Right atrium auricular region (tissue), 2 donors: ENCODE data around the gene CLEC4E. TPM values are rescaled to one million over a fixed set of nuclear protein-coding genes. Genes with fewer than 3 reads are reported as not detected.

ENCODE experiments used
- DNase-seq: peaks from one replicate; pipeline ENCODE4 v3.0.0-alpha.2; 2019; ENCODE audit warnings: low spot score
- H3K27ac ChIP-seq, 2 donors: fragments of 200-600 bp; sonication (generic); 1 replicate in 1 of 2; 2 replicates in 1 of 2; pipeline ENCODE4 v1.5.1; 2016 to 2019
- H3K27me3 ChIP-seq, 2 donors: fragments of 200-600 bp; sonication (generic); one replicate each; pipeline versions ENCODE4 v1.5.1 to v1.6.0; 2017 to 2019
- H3K36me3 ChIP-seq: fragments of 200-600 bp; sonication (generic); one replicate; pipeline ENCODE4 v1.5.1; 2016
- H3K4me1 ChIP-seq, 2 donors: fragments of 200-600 bp; sonication (generic); one replicate each; pipeline versions ENCODE4 v1.5.1 to v1.6.0; 2017 to 2019
- H3K4me3 ChIP-seq, 2 donors: fragments of 200-600 bp; sonication (generic); 1 replicate in 1 of 2; 2 replicates in 1 of 2; pipeline ENCODE4 v1.5.1; 2017 to 2019; ENCODE audit warnings: mild to moderate bottlenecking in 1 of 2, moderate library complexity in 1 of 2
- H3K9me3 ChIP-seq, 2 donors: fragments of 200-600 bp; sonication (generic); one replicate each; pipeline ENCODE4 v1.5.1; 2019
- total RNA-seq, 2 donors: library from RNA; depleted of rRNA; stranded (reverse); fragments of >200 nt; gene quantifications; one replicate each; pipeline ENCODE4 v1.1.0, GENCODE V29; 2016
- TF ChIP-seq, protein P1 (sequence below), 2 donors: fragments of 200-600 bp; sonication (generic); IDR thresholded peaks; one replicate each; pipeline ENCODE4 v1.5.1; 2019; ENCODE audit warnings: antibody characterized with exemption in 2 of 2

The CLEC4E gene
- total RNA-seq, 2 donors from 2014 or later = 3.2 TPM; not detected in 1

DNA sequence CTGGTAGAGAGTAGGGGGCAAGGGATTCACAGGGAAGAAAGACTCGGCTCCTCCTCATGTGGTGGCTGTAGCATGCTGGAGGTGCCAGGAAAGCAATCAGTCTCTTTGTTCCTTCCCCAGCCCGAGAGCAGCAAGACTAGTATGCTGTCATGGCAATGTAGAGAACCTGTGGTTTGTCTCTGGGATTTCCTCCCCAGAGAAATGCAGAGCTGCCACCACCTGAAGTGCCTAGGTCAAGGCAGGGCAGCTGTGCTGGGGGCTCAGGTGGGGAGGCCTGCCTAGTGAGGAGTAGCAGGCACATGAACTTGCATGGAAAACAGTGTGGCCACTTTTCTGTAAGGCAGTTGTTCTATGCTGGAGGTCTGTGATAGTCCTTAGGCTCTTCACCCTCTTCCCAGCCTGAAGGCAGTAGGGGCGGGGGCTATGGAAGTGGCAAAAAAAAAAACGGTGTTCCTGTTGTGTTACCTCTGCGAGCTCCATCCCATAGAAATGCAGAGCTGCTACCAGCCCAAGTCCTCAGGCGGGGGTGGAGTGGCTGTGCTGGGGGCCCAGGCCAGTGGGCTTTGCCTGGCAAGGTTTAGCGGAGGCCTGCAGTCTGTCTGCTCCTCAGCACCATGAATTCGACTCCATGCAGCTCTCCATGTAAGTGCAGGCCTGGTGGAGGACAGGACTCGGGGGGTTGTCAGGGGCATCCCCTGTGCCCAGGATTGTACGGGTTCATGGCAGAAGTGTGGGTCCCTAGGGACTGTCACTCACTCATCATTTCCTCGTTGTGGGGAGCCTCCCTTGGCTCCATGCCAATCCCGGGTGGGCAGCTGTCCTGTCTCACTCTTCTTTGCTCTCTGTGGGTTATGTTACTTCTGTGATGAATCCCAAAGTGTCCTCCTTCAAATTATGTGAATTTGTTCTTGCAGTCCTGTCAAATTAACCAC, 31.5 kb downstream of the CLEC4E start:
- DNase-seq = no peak
- TF ChIP-seq, protein P1, sequence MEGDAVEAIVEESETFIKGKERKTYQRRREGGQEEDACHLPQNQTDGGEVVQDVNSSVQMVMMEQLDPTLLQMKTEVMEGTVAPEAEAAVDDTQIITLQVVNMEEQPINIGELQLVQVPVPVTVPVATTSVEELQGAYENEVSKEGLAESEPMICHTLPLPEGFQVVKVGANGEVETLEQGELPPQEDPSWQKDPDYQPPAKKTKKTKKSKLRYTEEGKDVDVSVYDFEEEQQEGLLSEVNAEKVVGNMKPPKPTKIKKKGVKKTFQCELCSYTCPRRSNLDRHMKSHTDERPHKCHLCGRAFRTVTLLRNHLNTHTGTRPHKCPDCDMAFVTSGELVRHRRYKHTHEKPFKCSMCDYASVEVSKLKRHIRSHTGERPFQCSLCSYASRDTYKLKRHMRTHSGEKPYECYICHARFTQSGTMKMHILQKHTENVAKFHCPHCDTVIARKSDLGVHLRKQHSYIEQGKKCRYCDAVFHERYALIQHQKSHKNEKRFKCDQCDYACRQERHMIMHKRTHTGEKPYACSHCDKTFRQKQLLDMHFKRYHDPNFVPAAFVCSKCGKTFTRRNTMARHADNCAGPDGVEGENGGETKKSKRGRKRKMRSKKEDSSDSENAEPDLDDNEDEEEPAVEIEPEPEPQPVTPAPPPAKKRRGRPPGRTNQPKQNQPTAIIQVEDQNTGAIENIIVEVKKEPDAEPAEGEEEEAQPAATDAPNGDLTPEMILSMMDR (IDR thresholded peaks at IDR 0.05) = no peak
- no peaks in the 10 kb centered on the region for H3K27me3 ChIP-seq
- no peaks in the 10 kb centered on the region for H3K36me3 ChIP-seq
- H3K4me3 ChIP-seq = no peak overlapping the region
- no peaks in the 10 kb centered on the region for H3K9me3 ChIP-seq
- no peak overlapping the region for H3K27ac ChIP-seq
- H3K4me1 ChIP-seq = no peaks in the 10 kb centered on the region

DNA sequence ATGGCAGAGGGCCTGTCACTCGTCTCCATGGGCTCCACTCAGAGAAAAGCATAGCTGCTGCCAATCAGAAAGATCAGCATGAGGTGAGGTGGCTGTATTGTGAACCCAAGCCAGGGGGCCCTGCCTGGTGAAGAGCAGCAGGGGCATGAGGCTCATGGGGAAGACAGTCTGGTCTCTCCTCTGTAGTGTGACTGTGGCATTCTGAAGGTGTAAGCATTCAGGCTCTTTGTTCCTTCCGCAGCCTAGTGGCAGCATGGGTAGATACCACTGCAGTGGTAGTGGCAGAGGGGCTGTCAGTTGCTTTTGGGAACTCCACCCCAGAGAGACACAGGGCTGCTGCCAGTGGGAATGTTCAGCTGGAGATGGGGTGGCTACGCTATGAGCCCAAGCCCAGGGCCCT, 32.5 kb downstream of the CLEC4E start:
- DNase-seq = no peak
- no peak overlapping the region for H3K4me3 ChIP-seq
- TF ChIP-seq, protein P1 (IDR thresholded peaks at IDR 0.05) = no peak

DNA sequence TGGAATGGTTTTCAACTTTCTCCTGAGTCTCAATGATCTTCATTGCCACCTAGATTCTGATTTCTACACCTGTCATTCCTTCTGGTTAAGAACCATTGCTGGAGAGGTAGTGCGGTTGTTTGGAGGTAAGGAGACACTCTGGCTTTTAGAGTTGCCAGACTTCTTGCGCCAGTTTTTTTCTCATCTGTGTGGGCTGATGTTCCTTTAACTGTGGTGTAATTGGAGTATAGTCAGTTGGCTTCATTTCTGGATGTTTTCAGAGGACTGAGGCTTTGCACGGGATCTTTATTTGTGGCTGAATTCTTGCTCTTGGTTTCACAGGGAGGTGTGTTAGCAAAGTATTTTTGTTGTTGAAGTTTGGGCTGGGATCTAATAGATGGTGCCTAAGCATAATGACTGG, 33.1 kb downstream of the CLEC4E start:
- Histone ChIP-seq H3K36me3 (no peaks in the 10 kb centered on the region), H3K27ac (no peak overlapping the region), H3K4me3 (no peak overlapping the region), H3K9me3 (no peaks in the 10 kb centered on the region), H3K4me1 (no peaks in the 10 kb centered on the region), H3K27me3 (no peaks in the 10 kb centered on the region)
- no peak for DNase-seq
- TF ChIP-seq, protein P1 (IDR thresholded peaks at IDR 0.05) = no peak

More for the DNA sequence above, 32.5 kb downstream of the CLEC4E start:
- no peaks in the 10 kb centered on the region for H3K4me1 ChIP-seq
- no peaks in the 10 kb centered on the region for H3K9me3 ChIP-seq
- no peaks in the 10 kb centered on the region for H3K27me3 ChIP-seq
- no peaks in the 10 kb centered on the region for H3K36me3 ChIP-seq
- H3K27ac ChIP-seq = no peak overlapping the region

DNA sequence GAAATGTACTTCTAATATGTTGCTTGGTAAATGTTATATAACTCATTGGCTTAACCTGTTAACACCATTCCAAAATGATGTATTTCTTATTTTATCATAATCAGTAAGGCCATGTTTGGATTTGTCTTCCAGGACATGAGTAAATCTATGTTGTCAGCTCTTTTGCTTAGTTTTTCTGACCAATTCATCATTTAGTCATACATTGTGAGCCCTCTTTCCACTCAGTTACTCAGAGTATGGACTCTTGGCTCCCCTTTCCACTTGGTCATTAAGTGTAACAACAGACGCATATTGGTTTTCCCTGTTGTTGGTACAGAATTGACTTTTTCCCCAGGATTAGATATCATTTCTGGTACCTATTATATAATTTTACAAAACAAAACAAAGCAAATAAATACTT, 36.4 kb downstream of the CLEC4E start:
- Histone ChIP-seq H3K27ac (no peak overlapping the region), H3K9me3 (no peaks in the 10 kb centered on the region), H3K36me3 (no peaks in the 10 kb centered on the region), H3K4me3 (no peak overlapping the region), H3K4me1 (no peaks in the 10 kb centered on the region), H3K27me3 (no peaks in the 10 kb centered on the region)
- TF ChIP-seq, protein P1 (IDR thresholded peaks at IDR 0.05) = no peak
- no peak for DNase-seq

DNA sequence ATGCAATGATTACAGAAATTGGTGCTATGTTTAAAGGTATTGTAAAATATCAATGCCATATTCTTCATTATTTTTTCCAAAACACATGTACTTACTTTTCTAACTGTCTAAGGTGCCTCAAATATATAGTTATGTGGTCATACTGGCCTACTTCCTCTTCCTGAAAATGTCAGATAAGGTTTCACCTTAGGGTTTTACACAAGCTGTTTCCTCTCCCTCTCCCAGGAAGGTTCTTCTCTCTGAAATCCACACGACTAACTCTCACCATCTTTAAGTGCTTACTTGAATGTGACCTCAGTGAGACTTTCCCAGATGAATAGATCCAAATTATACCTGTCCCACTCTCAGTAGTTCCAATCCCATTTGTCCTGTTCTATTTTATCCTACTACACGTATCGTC, 39.0 kb downstream of the CLEC4E start:
- H3K4me3 ChIP-seq = no peak overlapping the region
- no peaks in the 10 kb centered on the region for H3K27me3 ChIP-seq
- no peaks in the 10 kb centered on the region for H3K36me3 ChIP-seq
- no peak for DNase-seq
- no peaks in the 10 kb centered on the region for H3K4me1 ChIP-seq
- TF ChIP-seq, protein P1 (IDR thresholded peaks at IDR 0.05) = no peak
- no peaks in the 10 kb centered on the region for H3K9me3 ChIP-seq
- H3K27ac ChIP-seq = no peak overlapping the region
